HEK293 (cell line): ENCODE data around the gene CARD10.

ENCODE experiments used
- CTCF ChIA-PET: fragments of 350-600 bp; formaldehyde crosslinking; extraction: SDS; loops from one replicate; lab custom pipeline; 2021; ENCODE audit warnings: antibody characterized with exemption; lab: Yijun Ruan, JAX
- POLR2A ChIA-PET: fragments of 300-600 bp; formaldehyde crosslinking; extraction: SDS; loops from one replicate; lab custom pipeline; 2020; ENCODE audit warnings: antibody characterized with exemption, inconsistent platforms; lab: Yijun Ruan, JAX
- H3K27ac ChIP-seq: fragments of 200-500 bp; sonication (Bioruptor generic); 2 replicates; pipeline ENCODE4 v1.5.1; 2014; ENCODE audit warnings: low read depth, low read length, control low read depth, inconsistent platforms; ENCODE audit errors: extremely low read depth
- H3K36me3 ChIP-seq, 2 experiments: fragments of 200-500 bp in 1 of 2; sonication (Bioruptor generic) in 1 of 2; 1 replicate in 1 of 2; 2 replicates in 1 of 2; pipeline ENCODE4 v1.5.1; 2014 to 2017; ENCODE audit warnings: inconsistent platforms in 2 of 2, low read length in 2 of 2; ENCODE audit not compliant: control insufficient read depth in 2 of 2, insufficient read depth in 1 of 2
- H3K4me1 ChIP-seq: fragments of 200-500 bp; sonication (Bioruptor generic); 2 replicates; pipeline ENCODE4 v1.5.1; 2014; ENCODE audit warnings: mild to moderate bottlenecking, low read length, inconsistent platforms; ENCODE audit not compliant: control insufficient read depth, insufficient read depth
- H3K4me3 ChIP-seq: 2 replicates; pipeline ENCODE4 v1.5.1; 2011; ENCODE audit warnings: low read depth, mild to moderate bottlenecking, control low read depth, low read length, moderate library complexity
- H3K9me3 ChIP-seq: fragments of 200-500 bp; sonication (Bioruptor generic); 2 replicates; pipeline ENCODE4 v1.5.1; 2014; ENCODE audit warnings: low read depth, low read length, inconsistent platforms; ENCODE audit not compliant: control insufficient read depth, insufficient read depth
- EGR2 ChIP-seq: fragments of 450-650 bp; formaldehyde crosslinking; IDR thresholded peaks from 2 replicates; pipeline ENCODE4 v1.5.1; 2016; ENCODE audit warnings: low read depth, missing biosample characterization, missing genetic modification characterization
- GLIS1 ChIP-seq: fragments of 450-650 bp; formaldehyde crosslinking; IDR thresholded peaks from 2 replicates; pipeline ENCODE4 v1.5.1; 2016; ENCODE audit warnings: missing biosample characterization, missing genetic modification characterization
- HOXA7 ChIP-seq: sonication (generic); formaldehyde crosslinking; IDR thresholded peaks from 2 replicates; pipeline ENCODE4 v1.8.1; 2022; ENCODE audit warnings: missing genetic modification reagents, borderline replicate concordance
- IKZF3 ChIP-seq: fragments of 450-650 bp; IDR thresholded peaks from 2 replicates; pipeline ENCODE4 v1.5.0; 2018; ENCODE audit warnings: missing biosample characterization, mild to moderate bottlenecking, missing genetic modification characterization, moderate library complexity
- KLF17 ChIP-seq: fragments of 450-650 bp; formaldehyde crosslinking; IDR thresholded peaks from 2 replicates; pipeline ENCODE4 v1.5.1; 2016; ENCODE audit warnings: missing biosample characterization, missing genetic modification characterization
- MEIS1 ChIP-seq: sonication (generic); formaldehyde crosslinking; IDR thresholded peaks from 2 replicates; pipeline ENCODE4 v1.8.1; 2022; ENCODE audit warnings: missing genetic modification reagents, mild to moderate bottlenecking, borderline replicate concordance
- MZF1 ChIP-seq: fragments of 450-650 bp; formaldehyde crosslinking; IDR thresholded peaks from 2 replicates; pipeline ENCODE4 v1.5.1; 2017; ENCODE audit warnings: missing biosample characterization, missing genetic modification characterization, borderline replicate concordance
- SP2 ChIP-seq: fragments of 450-650 bp; formaldehyde crosslinking; IDR thresholded peaks from 2 replicates; pipeline ENCODE4 v1.5.1; 2016; ENCODE audit warnings: missing biosample characterization, missing genetic modification characterization
- ZBTB20 ChIP-seq: fragments of 450-650 bp; formaldehyde crosslinking; IDR thresholded peaks from 2 replicates; pipeline ENCODE4 v1.5.1; 2016; ENCODE audit warnings: missing biosample characterization, missing genetic modification characterization
- ZBTB8A ChIP-seq: fragments of 450-650 bp; formaldehyde crosslinking; IDR thresholded peaks from 2 replicates; pipeline ENCODE4 v1.5.1; 2016; ENCODE audit warnings: missing biosample characterization, missing genetic modification characterization
- ZFHX2 ChIP-seq: fragments of 450-650 bp; formaldehyde crosslinking; conservative IDR thresholded peaks from 2 replicates; pipeline ENCODE4 v1.5.1; 2016; ENCODE audit warnings: missing biosample characterization, missing genetic modification characterization
- ZIC2 ChIP-seq: fragments of 450-650 bp; formaldehyde crosslinking; IDR thresholded peaks from 2 replicates; pipeline ENCODE4 v1.5.1; 2016; ENCODE audit warnings: missing biosample characterization, missing genetic modification characterization
- ZNF132 ChIP-seq: fragments of 450-650 bp; formaldehyde crosslinking; IDR thresholded peaks from 2 replicates; pipeline ENCODE4 v1.5.1; 2017; ENCODE audit warnings: missing biosample characterization, missing genetic modification characterization, borderline replicate concordance
- ZNF174 ChIP-seq: fragments of 450-650 bp; formaldehyde crosslinking; IDR thresholded peaks from 2 replicates; pipeline ENCODE4 v1.5.0; 2017; ENCODE audit warnings: missing biosample characterization, mild to moderate bottlenecking, missing genetic modification characterization
- ZNF26 ChIP-seq: fragments of 450-650 bp; formaldehyde crosslinking; IDR thresholded peaks from 2 replicates; pipeline ENCODE4 v1.5.1; 2016; ENCODE audit warnings: missing biosample characterization, missing genetic modification characterization
- ZNF324 ChIP-seq: fragments of 450-650 bp; formaldehyde crosslinking; IDR thresholded peaks from 2 replicates; pipeline ENCODE4 v1.5.1; 2016; ENCODE audit warnings: missing biosample characterization, missing genetic modification characterization
- ZNF530 ChIP-seq: fragments of 450-650 bp; formaldehyde crosslinking; IDR thresholded peaks from 2 replicates; pipeline ENCODE4 v1.5.1; 2016; ENCODE audit warnings: low read depth, missing biosample characterization, missing genetic modification characterization
- ZNF558 ChIP-seq: fragments of 450-650 bp; formaldehyde crosslinking; IDR thresholded peaks from 2 replicates; pipeline ENCODE4 v1.5.1; 2016; ENCODE audit warnings: missing biosample characterization, missing genetic modification characterization
- ZNF561 ChIP-seq: fragments of 450-650 bp; IDR thresholded peaks from 2 replicates; pipeline ENCODE4 v1.5.1; 2018; ENCODE audit warnings: missing biosample characterization, missing genetic modification characterization, borderline replicate concordance
- ZNF701 ChIP-seq: fragments of 450-650 bp; formaldehyde crosslinking; IDR thresholded peaks from 2 replicates; pipeline ENCODE4 v1.5.1; 2016; ENCODE audit warnings: missing biosample characterization, missing genetic modification characterization
- ZNF830 ChIP-seq: fragments of 450-650 bp; IDR thresholded peaks from 2 replicates; pipeline ENCODE4 v1.5.0; 2018; ENCODE audit warnings: missing biosample characterization, missing genetic modification characterization, low read depth, mild to moderate bottlenecking, moderate library complexity

CARD10 gene

GRCh38 chr22:37519268-37520195 lies at the start of gene CARD10 (continued):
- TF ChIP-seq ZNF26 (tag by site-specific recombination) (no peak), ZNF558 (tag by site-specific recombination) (no peak), ZNF561 (tag by site-specific recombination) (peak; percentile 46; the same call in 1 of the 2 replicates), GLIS1 (tag by site-specific recombination) (peak; percentile 77), ZBTB8A (tag by site-specific recombination) (peak; percentile 89), SP2 (tag by site-specific recombination) (peak; percentile 21; the same call in 1 of the 2 replicates), ZNF174 (tag by site-specific recombination) (no peak), KLF17 (tag by site-specific recombination) (peak; percentile 30; the same call in 1 of the 2 replicates), ZNF132 (tag by site-specific recombination) (no peak), ZNF530 (no peak), ZBTB20 (tag by site-specific recombination) (peak; percentile 61; the same call in 1 of the 2 replicates), ZFHX2 (tag by site-specific recombination) (peak; percentile 72), ZNF830 (tag by site-specific recombination) (no peak), MEIS1 (CRISPR knock-in tag) (no peak), ZNF324 (tag by site-specific recombination) (no peak), ZIC2 (tag by site-specific recombination) (peak; percentile 82), EGR2 (tag by site-specific recombination) (peak; percentile 51; the same call in 1 of the 2 replicates), MZF1 (tag by site-specific recombination) (no peak), HOXA7 (CRISPR knock-in tag) (no peak), IKZF3 (tag by site-specific recombination) (peak; percentile 52; the same call in 1 of the 2 replicates)

- Histone ChIP-seq H3K4me3 (no peak overlapping the region), H3K27ac (no peak overlapping the region), H3K36me3 (peaks cover 0 to 37% of the 10 kb centered on the region in 2 experiments; a peak in 2 of 3 replicates), H3K9me3 (no peaks in the 10 kb centered on the region), H3K4me1 (peaks cover 10% of the 10 kb centered on the region)
- CTCF ChIA-PET = interaction anchor here (0.6 to 10.7 kb wide), 16 partner anchors 11 to 1998 kb away, joined by 3 to 608 read pairs (median 10); partner anchors contain the start of gene LGALS2
- TF ChIP-seq ZNF701 (tag by site-specific recombination) = no peak
- POLR2A ChIA-PET = interaction anchor here (0.7 to 3.0 kb wide), 8 partner anchors 9 to 75 kb away, joined by 3 to 22 read pairs (median 6); partner anchors contain the start of genes CDC42EP1 and GGA1
Observed at GRCh38 chr22:37568448-37569008, 49.3 kb upstream of the CARD10 start.
